Stimulated activated CD4-positive, alpha-beta T cell treated with anti-CD3 and anti-CD28 coated beads, Interleukin-1b, Interleukin-23, amount 100 ng/mL, for 24 hours (primary cell): Measurements from ENCODE around the gene WDSUB1.

Source experiments
- DNase-seq, 4 experiments: peaks; one replicate each; pipeline ENCODE4 v3.0.0-alpha.2; 2020; ENCODE audit warnings: low read depth in 4 of 4, low spot score in 1 of 4

Gene WDSUB1

GRCh38 chr2:159225025-159226016 lies 61.2 kb downstream of the WDSUB1 start:
- no peak for DNase-seq

GRCh38 chr2:159224061-159224813 lies 62.3 kb downstream of the WDSUB1 start:
- DNase-seq, result no peak

- DNase-seq, result no peak
Measured at GRCh38 chr2:159219394-159219998, 67.0 kb downstream of the WDSUB1 start.

- DNase-seq, result no peak
Measured at GRCh38 chr2:159218389-159218788, 68.1 kb downstream of the WDSUB1 start.

- no peak for DNase-seq
Measured at GRCh38 chr2:159217676-159218075, 68.8 kb downstream of the WDSUB1 start.

- no peak for DNase-seq
Measured at GRCh38 chr2:159215116-159215515, 71.4 kb downstream of the WDSUB1 start.

GRCh38 chr2:159214325-159214865 lies 72.1 kb downstream of the WDSUB1 start:
- no peak for DNase-seq

- DNase-seq, result no peak
Measured at GRCh38 chr2:159213296-159213695, 73.2 kb downstream of the WDSUB1 start.

GRCh38 chr2:159211447-159212396 lies 74.8 kb downstream of the WDSUB1 start:
- DNase-seq, result no peak

GRCh38 chr2:159209341-159210306 lies 76.9 kb downstream of the WDSUB1 start:
- DNase-seq, result peak in 1 of 4 experiments; percentile 2

GRCh38 chr2:159208438-159208837 lies 78.1 kb downstream of the WDSUB1 start:
- DNase-seq, result no peak

- no peak for DNase-seq
Measured at GRCh38 chr2:159206736-159207380, 79.6 kb downstream of the WDSUB1 start.

- no peak for DNase-seq
Measured at GRCh38 chr2:159204381-159205144, 81.9 kb downstream of the WDSUB1 start.

GRCh38 chr2:159202568-159203071 lies 83.9 kb downstream of the WDSUB1 start:
- no peak for DNase-seq

GRCh38 chr2:159201360-159202063 lies 85.0 kb downstream of the WDSUB1 start:
- no peak for DNase-seq

- no peak for DNase-seq
Measured at GRCh38 chr2:159200498-159200897, 86.0 kb downstream of the WDSUB1 start.
